Measurements from ENCODE around the gene NAXD. TPM values are rescaled to one million over a fixed set of nuclear protein-coding genes. Genes with fewer than 3 reads are reported as not detected.

Gene NAXD
- total RNA-seq, 1 donor from 2014 or later: 17.2 TPM

DNA sequence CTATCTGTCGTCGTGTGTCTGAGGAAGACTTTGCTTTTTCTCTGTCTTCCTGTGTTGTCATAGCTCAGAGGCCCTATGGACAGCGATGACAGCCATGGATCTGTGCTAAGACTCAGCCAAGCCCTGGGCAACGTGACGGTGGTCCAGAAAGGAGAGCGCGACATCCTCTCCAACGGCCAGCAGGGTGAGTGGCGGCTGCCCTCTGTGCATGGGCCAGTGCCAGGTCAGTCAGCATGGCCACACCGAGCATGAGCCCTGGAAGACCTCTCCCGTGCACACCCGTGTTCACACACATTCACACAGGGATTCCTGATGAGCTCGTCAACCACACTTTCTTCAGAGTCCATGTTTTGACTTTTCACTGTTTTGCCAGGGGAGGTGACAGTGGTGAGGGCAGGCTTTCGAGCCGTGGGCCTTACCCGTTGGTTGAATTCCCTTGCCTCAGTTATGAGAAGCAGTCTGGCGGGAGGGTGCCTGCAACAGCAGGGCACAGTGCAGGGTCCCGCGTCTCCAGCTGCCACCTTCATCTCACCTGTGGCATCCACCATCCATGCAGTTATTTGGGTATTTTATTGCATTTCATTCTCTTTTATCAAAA is 20.2 kb downstream of the NAXD start:
- intact Hi-C loops (cut with DNase I): no loop called here
- Histone ChIP-seq H3K27ac (no peak overlapping the region), H3K9me3 (no peaks in the 10 kb centered on the region), H3K36me3 (peaks cover 0 to 57% of the 10 kb centered on the region in 2 donors), H3K4me1 (peaks cover 5% of the 10 kb centered on the region), H3K4me3 (no peak overlapping the region), H3K27me3 (no peaks in the 10 kb centered on the region)
- DNase-seq (ENCODE audit: extremely low spot score in 2 of 2): no peak
- no peak for TF ChIP-seq POLR2A (IDR thresholded peaks at IDR 0.05)
- TF ChIP-seq POLR2AphosphoS5 (IDR thresholded peaks at IDR 0.05; ENCODE audit: insufficient read depth in 1 of 2, low read depth in 1 of 2): no peak
- TF ChIP-seq, protein P1, sequence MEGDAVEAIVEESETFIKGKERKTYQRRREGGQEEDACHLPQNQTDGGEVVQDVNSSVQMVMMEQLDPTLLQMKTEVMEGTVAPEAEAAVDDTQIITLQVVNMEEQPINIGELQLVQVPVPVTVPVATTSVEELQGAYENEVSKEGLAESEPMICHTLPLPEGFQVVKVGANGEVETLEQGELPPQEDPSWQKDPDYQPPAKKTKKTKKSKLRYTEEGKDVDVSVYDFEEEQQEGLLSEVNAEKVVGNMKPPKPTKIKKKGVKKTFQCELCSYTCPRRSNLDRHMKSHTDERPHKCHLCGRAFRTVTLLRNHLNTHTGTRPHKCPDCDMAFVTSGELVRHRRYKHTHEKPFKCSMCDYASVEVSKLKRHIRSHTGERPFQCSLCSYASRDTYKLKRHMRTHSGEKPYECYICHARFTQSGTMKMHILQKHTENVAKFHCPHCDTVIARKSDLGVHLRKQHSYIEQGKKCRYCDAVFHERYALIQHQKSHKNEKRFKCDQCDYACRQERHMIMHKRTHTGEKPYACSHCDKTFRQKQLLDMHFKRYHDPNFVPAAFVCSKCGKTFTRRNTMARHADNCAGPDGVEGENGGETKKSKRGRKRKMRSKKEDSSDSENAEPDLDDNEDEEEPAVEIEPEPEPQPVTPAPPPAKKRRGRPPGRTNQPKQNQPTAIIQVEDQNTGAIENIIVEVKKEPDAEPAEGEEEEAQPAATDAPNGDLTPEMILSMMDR (IDR thresholded peaks at IDR 0.05): no peak

GRCh38 chr13:110636053-110636475 is 20.7 kb downstream of the NAXD start:
- H3K4me1 ChIP-seq: peaks cover 9% of the 10 kb centered on the region
- no peak for DNase-seq (ENCODE audit: extremely low spot score in 2 of 2)
- H3K4me3 ChIP-seq: no peak overlapping the region
- H3K9me3 ChIP-seq: no peaks in the 10 kb centered on the region
- TF ChIP-seq, protein P1 (IDR thresholded peaks at IDR 0.05): no peak
- no peak for TF ChIP-seq POLR2AphosphoS5 (IDR thresholded peaks at IDR 0.05; ENCODE audit: insufficient read depth in 1 of 2, low read depth in 1 of 2)
- TF ChIP-seq POLR2A (IDR thresholded peaks at IDR 0.05): no peak
- H3K36me3 ChIP-seq: peaks cover 0 to 55% of the 10 kb centered on the region in 2 donors
- H3K27me3 ChIP-seq: no peaks in the 10 kb centered on the region
- intact Hi-C loops (cut with DNase I): no loop called here
- H3K27ac ChIP-seq: no peak overlapping the region

DNA sequence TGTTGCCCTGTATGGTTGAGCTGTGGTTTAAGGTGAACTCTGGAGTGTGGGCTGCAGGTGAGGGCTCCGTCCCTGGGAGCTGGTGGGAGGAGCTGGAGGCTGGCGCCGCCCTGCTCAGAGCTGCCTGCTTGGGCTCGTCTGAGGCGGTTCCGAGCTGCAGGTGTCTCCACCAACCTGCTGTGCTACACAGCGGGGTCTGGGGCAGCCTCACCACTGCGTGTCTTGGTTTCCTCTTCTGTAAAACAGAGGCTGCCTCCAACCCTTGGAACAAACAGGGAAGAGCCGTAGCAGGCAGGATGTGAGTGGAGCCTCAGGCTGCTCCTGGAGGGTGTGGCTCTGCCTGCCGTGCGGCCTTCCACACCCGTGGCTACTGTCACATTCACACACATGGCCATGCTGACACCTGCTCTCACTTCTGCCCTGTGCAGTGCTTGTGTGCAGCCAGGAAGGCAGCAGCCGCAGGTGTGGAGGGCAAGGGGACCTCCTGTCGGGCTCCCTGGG is 21.4 kb downstream of the NAXD start:
- Histone ChIP-seq H3K27me3 (no peaks in the 10 kb centered on the region), H3K36me3 (peaks cover 0 to 61% of the 10 kb centered on the region in 2 donors), H3K27ac (no peak overlapping the region), H3K4me3 (no peak overlapping the region), H3K9me3 (no peaks in the 10 kb centered on the region), H3K4me1 (peaks cover 9% of the 10 kb centered on the region)
- intact Hi-C loops (cut with DNase I): no loop called here
- no peak for TF ChIP-seq POLR2A (IDR thresholded peaks at IDR 0.05)
- TF ChIP-seq POLR2AphosphoS5 (IDR thresholded peaks at IDR 0.05; ENCODE audit: insufficient read depth in 1 of 2, low read depth in 1 of 2): no peak
- TF ChIP-seq, protein P1 (IDR thresholded peaks at IDR 0.05): no peak
- no peak for DNase-seq (ENCODE audit: extremely low spot score in 2 of 2)

GRCh38 chr13:110637275-110637674 is 21.9 kb downstream of the NAXD start:
- Histone ChIP-seq H3K4me3 (no peak overlapping the region), H3K27ac (no peak overlapping the region), H3K27me3 (no peaks in the 10 kb centered on the region), H3K36me3 (peaks cover 0 to 66% of the 10 kb centered on the region in 2 donors), H3K4me1 (peaks cover 9% of the 10 kb centered on the region), H3K9me3 (no peaks in the 10 kb centered on the region)
- TF ChIP-seq, protein P1 (IDR thresholded peaks at IDR 0.05): no peak
- no peak for TF ChIP-seq POLR2AphosphoS5 (IDR thresholded peaks at IDR 0.05; ENCODE audit: insufficient read depth in 1 of 2, low read depth in 1 of 2)
- TF ChIP-seq POLR2A (IDR thresholded peaks at IDR 0.05): no peak
- intact Hi-C loops (cut with DNase I): no loop called here
- DNase-seq (ENCODE audit: extremely low spot score in 2 of 2): no peak

DNA sequence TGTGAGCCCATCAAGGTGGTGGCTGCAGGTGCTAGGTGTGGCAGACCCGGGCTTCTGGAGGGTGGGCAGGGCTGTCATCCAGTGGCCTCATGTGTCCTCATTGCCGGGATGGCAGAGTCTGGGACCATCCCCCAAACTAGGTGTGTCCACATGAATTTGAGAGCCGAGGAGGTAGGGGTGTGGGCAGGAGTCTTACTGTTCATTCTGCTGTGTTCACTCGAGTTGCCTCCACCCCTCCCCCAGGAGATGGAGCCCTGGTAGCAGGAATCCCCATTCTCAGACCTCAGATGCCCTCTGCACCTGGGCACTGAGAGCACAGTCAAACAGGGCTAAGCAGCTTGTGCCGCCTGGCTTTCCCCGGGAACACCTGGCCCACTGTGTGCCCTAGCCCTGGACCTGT is 22.4 kb downstream of the NAXD start:
- no peaks in the 10 kb centered on the region for H3K9me3 ChIP-seq
- TF ChIP-seq, protein P1 (IDR thresholded peaks at IDR 0.05): no peak
- no peak for TF ChIP-seq POLR2A (IDR thresholded peaks at IDR 0.05)
- no peak for TF ChIP-seq POLR2AphosphoS5 (IDR thresholded peaks at IDR 0.05; ENCODE audit: insufficient read depth in 1 of 2, low read depth in 1 of 2)
- no peak overlapping the region for H3K27ac ChIP-seq
- H3K4me1 ChIP-seq: peaks cover 9% of the 10 kb centered on the region
- intact Hi-C loops (cut with DNase I): no loop called here
- no peaks in the 10 kb centered on the region for H3K27me3 ChIP-seq
- H3K36me3 ChIP-seq: peaks cover 0 to 71% of the 10 kb centered on the region in 2 donors
- no peak for DNase-seq (ENCODE audit: extremely low spot score in 2 of 2)
- H3K4me3 ChIP-seq: no peak overlapping the region

Data from vagina (tissue), 2 donors.